ENCODE data around the gene SRBD1.

SRBD1 gene

DNA sequence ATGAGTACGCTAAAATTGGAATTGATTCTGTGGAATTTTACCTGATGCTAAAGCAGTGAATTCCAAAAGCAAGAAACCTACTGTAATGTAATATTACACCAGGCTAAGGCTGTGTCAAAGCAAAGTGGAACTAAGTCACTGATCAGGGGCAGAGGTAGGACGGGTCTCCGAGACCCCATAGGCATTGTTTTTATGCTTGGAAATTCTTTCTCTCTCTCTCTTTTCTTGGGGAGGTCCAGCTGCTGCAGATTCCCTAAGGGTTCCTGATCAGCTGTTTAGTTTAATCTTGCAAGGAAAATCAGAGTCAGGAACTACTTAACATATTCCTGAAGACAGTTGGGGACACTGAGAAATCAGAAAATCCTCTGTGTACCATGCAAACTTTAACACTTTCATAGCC is 220.2 kb downstream of the SRBD1 start:
- in situ Hi-C loops (cut with MboI; ENCODE audit: low sequenced_read_pairs): no loop called here

- in situ Hi-C loops (cut with MboI; ENCODE audit: low sequenced_read_pairs): no loop called here
Measured at GRCh38 chr2:45390441-45390840, 220.6 kb downstream of the SRBD1 start.

DNA sequence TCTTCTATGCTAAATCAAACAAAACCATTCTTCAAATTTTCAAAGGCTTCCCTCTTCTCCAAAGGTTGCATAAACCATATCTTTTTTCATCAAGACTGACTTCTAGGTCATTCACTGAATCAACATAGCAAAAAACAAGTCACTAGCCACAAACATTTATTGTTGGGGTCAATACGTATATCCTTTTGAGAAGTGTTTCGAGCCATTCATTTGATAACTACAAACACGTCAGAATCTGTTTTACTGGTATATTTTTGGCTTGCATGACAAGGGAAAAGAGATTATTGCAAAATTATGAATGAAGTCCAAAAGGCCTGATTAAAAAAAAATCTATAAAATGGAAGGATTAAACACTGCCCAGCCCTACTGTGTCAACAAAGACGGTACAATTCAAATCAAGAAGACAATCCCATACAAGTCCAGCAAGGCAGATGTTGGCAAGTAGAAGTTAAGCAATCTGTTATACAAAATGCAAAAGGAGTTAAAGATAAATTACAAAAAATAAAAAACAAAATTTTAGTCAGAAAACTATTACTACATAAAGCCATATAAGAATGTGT is 222.4 kb downstream of the SRBD1 start:
- in situ Hi-C loops (cut with MboI; ENCODE audit: low sequenced_read_pairs): no loop called here

GRCh38 chr2:45382744-45383143 is 228.3 kb downstream of the SRBD1 start:
- in situ Hi-C loops (cut with MboI; ENCODE audit: low sequenced_read_pairs): no loop called here

GRCh38 chr2:45380131-45380836 is 230.8 kb downstream of the SRBD1 start:
- in situ Hi-C loops (cut with MboI; ENCODE audit: low sequenced_read_pairs): no loop called here

DNA sequence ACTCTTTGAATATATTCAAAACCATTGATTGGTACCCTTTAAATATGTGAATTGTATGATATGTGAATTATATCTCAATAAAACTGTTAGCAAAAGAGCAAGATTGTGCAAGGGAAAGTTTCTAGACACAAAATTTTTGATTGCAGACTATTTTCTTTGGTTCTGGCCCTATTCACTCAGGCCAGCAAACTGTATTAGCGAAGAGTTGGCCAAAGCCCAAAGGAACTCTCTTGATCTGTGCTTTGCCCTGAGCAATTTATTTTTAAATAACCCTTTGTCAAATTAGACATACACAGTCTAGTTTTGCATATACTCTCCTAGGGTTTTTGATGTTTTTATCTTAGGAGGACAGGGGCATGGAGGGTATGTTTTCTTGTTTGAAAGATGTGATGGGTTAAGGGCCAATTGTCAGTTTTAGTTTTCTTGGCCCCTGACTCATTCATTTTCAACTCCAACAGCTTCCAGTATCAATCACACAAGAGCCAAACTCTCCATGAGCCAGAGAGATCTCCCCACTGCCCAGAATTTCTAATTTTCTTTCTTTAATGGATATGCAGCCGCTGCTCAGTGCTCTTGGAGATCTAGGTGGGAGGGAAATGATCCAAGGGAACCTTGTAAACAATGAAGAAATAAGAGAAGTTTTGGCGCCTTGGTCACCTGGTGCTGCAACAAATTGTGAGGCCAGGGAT is 231.5 kb downstream of the SRBD1 start:
- in situ Hi-C loops (cut with MboI; ENCODE audit: low sequenced_read_pairs): no loop called here

DNA sequence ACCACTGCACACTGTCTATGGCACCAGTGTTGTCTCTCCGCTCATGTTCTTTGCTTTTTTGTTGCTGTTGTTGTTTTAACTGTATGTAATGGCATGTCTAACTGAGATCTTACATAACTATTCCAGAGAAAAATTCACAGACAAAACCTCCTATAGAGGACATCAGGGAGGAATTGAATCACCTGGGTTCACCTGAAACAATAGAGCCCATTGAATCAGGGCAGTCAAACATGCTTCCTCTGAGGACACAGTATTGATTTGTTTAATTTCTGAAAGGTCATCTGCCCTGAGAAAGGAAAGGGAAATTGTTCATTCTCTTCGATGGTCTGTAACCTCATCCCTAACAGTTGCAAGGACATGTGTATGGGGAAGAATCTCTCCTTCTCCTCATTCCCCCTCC is 237.5 kb downstream of the SRBD1 start:
- in situ Hi-C loops (cut with MboI; ENCODE audit: low sequenced_read_pairs): no loop called here

- in situ Hi-C loops (cut with MboI; ENCODE audit: low sequenced_read_pairs): no loop called here
Measured at GRCh38 chr2:45370369-45370768, 240.7 kb downstream of the SRBD1 start.

GRCh38 chr2:45368792-45369191 is 242.3 kb downstream of the SRBD1 start:
- in situ Hi-C loops (cut with MboI; ENCODE audit: low sequenced_read_pairs): no loop called here

- in situ Hi-C loops (cut with MboI; ENCODE audit: low sequenced_read_pairs): no loop called here
Measured at GRCh38 chr2:45361666-45362065, 249.4 kb downstream of the SRBD1 start.

- in situ Hi-C loops (cut with MboI; ENCODE audit: low sequenced_read_pairs): no loop called here
Measured at GRCh38 chr2:45354776-45355175, 256.3 kb downstream of the SRBD1 start.

DNA sequence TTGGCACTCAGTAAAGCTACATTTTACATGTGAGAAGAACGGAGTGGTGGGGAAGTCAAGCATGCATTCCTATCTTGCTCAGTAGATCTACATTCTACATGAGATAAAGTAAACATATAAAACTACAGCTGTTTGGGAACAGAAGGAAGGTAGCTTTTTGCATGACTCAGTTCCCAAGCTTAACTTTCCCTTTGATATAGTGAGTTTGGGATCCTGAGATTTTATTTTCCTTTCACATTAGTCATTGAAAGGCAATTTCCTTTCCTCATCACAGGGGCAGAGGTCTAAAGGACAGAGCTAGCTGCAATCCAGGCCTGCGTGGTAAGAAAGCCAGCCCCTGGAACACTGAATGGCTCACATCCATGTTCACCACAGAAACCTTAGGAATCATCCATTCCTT is 257.2 kb downstream of the SRBD1 start:
- in situ Hi-C loops (cut with MboI; ENCODE audit: low sequenced_read_pairs): no loop called here

DNA sequence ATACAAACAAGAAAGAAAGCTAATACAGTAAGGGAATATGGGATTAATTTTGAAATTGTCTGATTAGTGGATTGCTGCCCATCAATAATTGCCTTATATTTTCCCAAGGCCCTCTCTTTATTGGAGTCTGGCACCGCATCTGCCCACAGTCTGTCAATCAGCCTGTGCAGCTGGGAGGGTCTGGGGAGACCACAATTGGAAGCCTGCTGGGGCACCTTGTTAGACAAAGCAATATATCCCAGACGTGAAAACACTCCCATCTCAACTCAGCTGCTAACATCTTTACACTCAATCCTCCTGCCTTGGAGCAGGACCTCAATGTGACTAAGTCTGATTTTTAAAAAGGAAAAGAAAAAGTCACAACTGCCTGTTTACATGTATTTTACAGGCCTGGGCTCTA is 258.6 kb downstream of the SRBD1 start:
- in situ Hi-C loops (cut with MboI; ENCODE audit: low sequenced_read_pairs): no loop called here

- in situ Hi-C loops (cut with MboI; ENCODE audit: low sequenced_read_pairs): no loop called here
Measured at GRCh38 chr2:45345331-45346234, 265.5 kb downstream of the SRBD1 start.

DNA sequence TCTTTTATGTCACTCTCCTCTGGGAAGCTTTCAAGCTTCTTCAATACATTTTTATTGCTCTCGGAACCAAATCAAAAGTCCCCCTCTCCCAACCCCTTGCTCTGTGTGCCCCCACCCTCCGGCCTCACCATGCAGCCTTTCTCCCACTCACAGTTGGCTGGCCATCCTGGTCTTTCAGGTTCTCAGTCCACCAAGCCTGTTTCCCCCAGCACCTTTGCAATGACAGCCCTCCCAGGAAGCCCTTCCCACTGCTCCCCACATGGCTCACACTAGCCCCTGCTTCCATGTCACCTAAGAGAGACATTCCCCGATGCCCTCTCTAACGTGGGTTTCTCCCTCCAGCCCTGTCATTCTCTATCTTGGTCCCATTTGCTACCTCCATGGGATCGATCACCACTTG is 266.6 kb downstream of the SRBD1 start:
- in situ Hi-C loops (cut with MboI; ENCODE audit: low sequenced_read_pairs): no loop called here

GRCh38 chr2:45344071-45344470 is 267.0 kb downstream of the SRBD1 start:
- in situ Hi-C loops (cut with MboI; ENCODE audit: low sequenced_read_pairs): no loop called here

- in situ Hi-C loops (cut with MboI; ENCODE audit: low sequenced_read_pairs): no loop called here
Measured at GRCh38 chr2:45343251-45344017, 267.6 kb downstream of the SRBD1 start.

GRCh38 chr2:45340318-45340717 is 270.7 kb downstream of the SRBD1 start:
- in situ Hi-C loops (cut with MboI; ENCODE audit: low sequenced_read_pairs): no loop called here

DNA sequence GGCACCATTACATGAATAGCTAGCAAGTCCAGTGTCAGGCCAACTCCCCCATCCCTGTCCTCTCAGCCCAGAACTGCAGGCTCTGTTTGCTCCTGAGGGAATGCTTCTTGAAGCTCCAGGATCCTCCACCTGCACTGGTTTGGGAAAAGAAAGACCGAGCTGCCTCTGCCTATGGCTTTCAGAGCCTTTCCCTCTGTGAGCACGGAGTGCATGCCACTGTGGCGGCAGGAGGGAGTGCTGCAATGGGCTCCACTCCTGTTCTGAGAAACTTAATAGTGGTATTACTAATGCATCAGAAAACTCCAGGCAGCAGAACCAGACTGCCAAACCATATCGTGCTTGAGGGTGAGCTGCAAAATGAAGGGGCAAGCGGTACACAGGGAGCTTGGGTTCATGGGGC is 271.8 kb downstream of the SRBD1 start:
- in situ Hi-C loops (cut with MboI; ENCODE audit: low sequenced_read_pairs): no loop called here
